DMS79 (cell line): Measurements from ENCODE around the gene MGST2.

Experiments
- DNase-seq: peaks from one replicate; lab custom pipeline; 2025; lab: John Stamatoyannopoulos, UW

Gene MGST2

DNA sequence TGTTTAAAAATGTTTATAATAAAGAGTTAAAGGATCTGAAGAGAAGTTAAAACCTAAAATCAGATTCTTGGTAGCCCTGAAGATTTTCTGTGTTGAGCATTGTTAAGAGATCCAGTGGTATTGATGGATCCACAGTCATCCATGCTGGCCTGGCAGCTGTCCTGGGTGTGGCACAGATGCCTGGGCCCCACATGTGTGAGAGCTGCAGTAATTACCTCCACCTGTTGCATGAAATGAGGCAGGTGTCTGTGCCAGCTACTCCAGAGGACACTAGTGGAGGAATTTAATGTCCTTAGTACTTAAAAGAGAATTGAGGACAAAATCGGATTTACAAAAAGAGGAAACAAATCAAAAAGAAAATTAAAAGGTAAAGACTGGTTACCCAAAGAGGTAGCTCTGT, 44.0 kb downstream of the MGST2 start:
- no peak for DNase-seq

DNA sequence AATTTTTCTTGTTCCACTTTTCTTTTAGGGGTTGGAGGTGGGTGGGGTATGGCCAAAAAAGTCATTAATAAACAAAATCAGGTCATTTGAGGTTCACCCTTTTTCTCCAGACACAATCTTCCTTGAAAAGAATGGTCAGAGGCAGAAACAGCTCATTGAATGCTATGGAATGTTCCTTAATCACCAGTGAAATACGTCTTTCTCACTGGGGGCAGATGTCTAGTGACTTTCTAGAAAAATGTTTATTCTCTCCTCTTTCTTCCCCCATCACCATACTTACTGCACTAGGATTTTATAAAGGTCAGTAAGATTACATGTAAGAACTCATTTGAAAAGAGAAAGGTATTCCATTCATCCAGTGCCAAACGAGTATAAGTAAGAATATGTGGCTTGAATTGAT, 44.5 kb downstream of the MGST2 start:
- no peak for DNase-seq

DNA sequence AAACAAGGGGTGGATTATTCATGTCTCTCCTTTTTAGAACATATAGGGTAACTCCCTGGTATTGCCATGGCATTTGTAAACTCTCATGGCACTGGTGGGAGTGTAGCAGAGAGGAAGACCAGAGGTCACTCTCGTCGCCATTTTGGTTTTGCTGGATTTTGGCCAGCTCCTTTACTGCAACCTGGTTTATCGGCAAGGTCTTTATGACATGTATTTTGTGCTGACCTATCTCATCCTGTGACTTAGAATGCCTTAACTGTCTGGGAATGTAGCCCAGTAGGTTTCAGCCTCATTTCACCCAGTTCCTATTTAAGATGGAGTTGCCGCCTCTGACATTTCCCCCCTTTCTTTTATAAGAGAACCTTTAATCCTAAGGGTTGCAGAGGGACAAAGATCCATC, 45.8 kb downstream of the MGST2 start:
- no peak for DNase-seq

DNA sequence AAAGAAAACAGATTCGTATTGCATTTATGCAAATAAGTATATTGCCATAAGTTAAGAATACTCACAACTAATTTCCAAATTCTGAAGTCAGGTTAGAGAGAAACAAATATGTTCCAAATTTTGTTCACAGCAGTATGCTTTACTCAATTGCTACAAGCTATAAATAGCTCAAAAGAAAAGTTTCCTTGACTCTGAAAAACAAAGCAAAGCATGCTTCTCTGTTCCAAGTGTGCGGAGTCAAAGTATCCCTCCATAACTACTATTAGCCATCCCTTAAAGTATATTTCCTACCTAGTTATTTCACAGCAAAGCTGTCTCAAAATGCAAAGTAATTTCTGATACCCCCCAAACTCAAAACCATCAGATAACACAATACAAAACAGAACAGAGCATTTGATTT, 47.3 kb downstream of the MGST2 start:
- no peak for DNase-seq

DNA sequence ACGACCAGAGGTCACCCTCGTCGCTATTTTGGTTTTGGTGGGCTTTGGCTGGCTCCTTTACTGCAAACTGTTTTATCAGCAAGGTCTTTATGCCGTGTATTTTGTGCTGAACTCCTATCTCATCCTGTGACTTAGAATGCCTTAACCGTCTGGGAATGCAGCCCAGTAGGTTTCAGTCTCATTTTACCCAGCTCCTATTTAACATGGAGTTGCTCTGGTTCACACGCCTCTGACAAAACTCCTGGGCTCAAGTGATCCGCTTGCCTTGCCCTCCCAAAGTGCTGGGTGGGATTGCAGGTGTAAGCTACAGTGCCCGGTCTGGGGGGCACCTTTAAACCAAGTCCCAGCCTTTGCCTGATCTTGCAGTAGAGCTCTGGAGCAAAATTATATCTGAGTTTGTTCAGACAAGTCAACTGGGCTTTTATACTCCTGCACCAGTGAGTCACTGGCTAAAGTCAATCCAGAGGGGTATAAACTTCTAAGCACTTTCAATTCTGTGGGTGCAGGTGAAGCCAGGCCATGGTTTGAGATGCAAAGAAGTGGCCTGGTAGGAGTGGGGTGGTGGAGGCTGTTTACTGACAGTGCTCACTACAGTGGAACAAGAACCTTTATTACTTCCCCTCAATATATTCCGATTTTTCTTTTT, 50.2 kb downstream of the MGST2 start:
- no peak for DNase-seq

DNA sequence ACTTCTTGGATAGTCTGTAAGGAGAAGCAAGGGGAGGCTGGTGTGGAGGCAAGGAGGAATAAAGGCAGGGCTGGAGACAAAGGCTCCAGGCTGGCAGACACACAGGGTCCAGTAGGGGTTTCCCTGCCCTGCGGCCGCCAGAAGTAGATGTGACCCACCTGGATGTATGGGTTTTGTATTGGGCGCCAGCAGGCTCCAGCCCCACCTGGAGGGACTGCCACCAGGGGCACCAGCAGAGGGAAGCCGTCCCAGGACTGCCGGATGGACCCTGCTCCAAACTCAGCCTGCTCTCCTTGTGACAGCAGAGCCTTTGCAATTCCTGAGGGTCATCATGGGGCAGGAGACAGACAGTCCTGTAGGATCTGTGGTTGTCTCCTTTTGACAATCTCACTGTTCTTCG, 52.7 kb downstream of the MGST2 start:
- DNase-seq = no peak

DNA sequence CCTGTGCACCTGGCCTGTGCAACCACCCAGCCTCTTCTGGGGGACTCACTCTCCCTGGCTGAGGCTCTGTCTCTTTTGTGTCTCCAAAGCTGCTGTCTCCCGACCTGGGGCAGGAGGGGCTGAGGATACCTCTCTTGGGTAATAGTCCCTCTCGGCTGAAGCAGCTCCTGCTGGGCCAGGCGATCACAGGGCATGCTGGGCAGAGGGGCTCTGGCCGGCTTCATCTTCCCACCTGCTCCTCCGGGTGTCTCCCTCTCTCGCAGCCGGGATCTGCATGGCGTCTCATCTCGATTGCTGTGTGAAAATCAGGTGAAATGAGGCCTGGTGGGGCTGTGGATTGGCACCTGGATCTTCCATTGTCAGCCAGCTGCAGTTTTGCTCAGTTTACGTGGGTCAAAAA, 53.2 kb downstream of the MGST2 start:
- no peak for DNase-seq

DNA sequence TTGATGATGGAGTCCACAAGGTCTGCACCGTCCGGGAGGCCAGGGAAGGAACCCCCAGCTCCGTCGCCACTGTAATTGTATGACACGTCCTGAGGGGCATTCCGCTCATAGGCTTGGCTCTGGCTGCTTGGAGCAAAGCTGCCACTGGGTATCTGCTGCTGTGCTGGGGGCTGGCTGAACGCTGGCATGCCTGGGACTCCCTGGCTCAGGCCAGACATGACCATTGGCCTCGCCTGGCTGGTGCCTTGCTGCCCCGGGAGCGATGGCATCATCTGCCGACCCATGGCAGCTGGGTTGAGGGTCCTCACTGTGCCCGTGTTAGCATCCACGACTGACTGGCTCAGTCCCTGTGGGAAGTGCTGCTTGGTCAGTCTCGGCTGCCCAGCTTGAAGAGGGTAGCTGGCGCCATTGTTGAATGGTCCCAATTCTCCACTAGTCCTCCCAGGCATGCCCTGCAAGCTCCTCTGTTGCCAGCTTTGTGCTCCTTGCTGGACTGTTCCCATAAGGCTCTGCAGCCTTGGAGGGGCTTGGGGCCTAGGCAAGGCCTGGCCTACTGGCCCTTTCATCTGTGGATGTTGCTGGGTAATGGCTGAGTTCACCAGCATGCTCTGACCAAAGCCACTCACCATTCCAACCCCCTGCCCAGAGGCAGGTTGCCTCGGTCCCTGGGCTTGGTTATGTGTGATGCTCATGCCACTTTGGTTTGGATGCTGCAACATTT, 53.9 kb downstream of the MGST2 start:
- DNase-seq = no peak

DNA sequence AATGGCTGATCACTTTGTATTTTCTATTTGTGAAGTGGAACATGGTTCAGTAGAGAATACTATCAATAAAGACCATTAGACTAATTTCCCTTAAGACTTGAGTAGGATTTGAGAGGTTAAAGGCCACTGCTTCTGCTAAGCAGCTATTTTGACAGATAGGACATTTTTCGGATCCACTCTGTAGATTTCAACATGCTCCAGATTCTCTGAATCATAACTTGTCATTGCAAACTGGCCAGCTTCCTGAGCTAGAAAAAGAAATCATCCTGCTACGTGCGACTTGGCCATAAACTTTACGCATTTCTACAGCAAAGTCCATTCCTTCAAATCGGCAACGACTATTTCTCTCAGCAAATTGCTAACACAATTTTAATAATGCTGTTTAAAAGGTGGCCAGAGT, 55.2 kb downstream of the MGST2 start:
- DNase-seq = no peak

DNA sequence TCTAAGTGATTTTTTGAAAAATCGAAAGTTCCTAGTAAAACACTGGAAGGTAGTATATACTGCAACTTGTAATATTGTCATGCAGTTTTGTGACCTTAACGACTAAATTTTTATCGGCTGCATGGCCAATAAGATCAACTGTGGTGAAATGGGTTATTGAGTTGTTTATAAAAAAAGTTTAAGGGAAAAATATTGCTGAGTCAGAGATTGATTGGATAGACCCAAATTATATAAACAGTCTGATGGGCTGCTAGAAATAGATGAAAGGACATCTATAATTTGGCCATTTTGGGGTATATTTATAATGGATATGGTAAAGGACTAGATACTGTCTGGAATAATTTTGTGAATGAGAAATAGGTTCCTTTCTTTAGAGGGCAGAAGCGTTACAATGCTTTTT, 56.2 kb downstream of the MGST2 start:
- DNase-seq = no peak

DNA sequence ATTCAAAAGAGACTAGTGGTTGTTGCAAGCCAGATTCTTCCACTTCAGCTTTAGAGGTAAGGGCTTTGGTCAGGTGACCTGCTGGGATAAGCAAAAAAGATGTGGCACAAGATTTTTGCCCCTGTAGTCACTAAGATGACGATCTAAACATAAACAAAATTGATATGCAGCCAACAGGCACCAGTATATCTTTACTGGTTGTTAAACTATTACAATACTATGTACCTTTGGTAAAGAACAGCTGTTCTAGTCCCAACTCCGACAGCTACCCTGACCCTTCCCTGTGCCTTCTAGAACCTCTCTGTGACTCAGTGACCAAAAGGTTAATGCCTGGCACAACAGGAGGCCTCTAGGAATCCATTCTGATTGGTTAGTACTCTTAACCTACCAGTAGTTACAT, 59.6 kb downstream of the MGST2 start:
- no peak for DNase-seq

DNA sequence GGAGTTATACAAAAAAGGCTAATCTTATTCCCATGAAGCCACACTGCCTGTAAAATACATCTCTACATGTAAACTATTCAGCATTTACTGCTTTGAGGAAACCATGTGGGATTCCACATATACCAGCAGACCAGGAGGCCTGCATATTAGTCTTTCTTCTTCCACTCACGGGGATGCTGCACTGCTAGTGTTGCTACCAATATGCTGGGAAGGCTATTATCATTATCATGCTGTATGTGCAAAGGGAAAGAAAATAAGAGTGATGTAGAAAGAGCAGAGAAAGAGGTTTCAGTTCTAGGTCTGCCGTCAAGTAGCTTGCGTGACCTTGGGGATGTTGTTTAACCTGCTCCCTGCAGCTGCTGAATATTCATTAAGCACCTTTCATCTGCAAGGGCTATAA, 61.0 kb downstream of the MGST2 start:
- no peak for DNase-seq

DNA sequence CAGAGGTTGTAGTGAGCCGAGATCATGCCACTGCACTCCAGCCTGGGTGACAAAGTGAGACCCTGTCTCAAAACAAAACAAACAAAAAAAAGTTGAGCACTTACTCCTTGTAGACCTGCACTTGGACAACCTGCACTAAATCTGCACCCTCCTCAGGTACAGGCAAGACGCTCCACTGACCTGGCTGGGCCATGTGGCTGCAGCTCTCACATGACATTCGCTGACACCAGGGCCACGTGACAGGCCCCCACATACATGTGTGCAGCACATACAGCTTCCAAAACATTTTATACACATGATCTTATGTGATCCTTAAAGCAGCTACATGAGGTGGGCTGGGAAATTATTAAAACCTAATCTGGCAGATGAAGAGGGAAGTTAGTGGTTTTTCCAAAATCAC, 62.5 kb downstream of the MGST2 start:
- DNase-seq = no peak

DNA sequence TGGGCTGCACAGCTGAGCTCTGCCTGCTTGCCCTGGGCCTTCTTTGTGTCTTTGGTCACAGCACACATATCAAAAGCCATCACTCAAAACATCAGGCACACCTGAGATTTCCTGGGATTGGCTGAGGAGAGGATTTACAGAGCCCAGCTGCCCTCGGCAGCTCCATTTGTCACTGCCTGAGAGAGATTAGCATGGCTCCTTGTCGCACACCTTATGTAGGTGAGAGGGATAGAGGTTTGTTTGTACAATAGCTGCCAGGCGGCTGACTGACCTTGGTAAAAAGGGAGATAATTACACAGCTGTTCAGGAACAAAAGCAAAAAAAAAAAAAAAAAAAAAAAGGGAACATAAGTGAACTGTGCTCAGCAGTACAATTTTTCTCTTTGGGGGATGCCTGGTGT, 63.2 kb downstream of the MGST2 start:
- DNase-seq = no peak

DNA sequence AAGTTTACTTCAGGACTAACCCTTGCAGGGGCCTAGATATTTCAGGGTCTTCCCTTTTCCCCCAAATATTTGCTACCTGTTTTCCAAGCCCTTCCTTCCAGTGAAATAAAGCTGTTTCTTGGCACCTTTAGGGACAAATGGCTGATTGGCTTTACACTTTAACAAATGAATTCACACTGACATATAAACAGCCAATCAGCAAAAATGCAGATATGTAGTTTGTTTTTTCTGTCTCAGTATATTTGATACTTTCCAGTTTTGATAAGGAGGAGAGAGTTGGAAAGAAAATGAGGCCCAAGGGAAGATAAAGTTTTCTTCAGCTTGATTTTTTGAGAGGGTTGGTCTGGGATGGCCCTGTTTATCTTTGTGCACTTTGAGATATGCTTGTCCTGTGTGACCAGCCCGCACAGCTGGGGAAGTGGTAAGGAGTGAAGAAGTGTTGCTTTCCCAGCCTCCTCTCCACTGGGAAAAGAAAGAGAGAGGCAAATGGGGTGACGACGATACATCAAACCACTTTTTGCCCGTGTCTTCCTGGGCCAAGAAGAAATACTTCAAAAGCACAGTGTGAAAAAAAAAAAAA, 67.5 kb downstream of the MGST2 start:
- no peak for DNase-seq

DNA sequence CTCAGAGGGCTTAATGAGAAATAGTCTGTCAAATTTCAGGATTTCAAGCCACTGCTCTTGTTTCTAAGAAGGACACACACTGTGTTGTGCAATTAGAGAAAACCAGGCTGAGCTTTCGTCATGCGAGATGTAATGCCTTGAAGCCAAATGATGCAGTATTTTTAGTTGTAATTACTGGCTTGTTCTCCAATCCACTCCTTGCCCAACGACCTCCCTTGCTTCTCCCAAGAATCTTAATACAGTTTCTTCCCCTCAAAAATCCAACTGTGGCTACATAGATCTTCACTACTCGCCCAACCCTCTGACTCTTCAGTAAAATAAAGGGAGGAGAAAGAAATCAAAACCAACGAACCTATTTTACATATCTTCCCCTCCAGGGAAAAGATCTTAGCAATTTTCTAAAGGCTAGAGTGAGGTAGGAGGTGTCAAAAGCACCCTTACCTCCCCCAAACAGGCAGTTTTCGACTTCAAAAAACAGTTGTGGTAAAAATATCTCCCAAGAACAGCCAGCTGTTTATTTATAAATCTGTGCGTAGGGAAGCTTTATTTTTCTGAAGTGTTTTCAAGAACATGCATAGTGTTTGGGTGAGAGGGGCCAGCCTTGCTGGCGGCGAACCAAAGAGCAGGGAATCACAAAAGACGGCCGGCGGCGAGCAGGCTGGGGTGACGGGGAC, 68.7 kb downstream of the MGST2 start:
- DNase-seq = no peak

DNA sequence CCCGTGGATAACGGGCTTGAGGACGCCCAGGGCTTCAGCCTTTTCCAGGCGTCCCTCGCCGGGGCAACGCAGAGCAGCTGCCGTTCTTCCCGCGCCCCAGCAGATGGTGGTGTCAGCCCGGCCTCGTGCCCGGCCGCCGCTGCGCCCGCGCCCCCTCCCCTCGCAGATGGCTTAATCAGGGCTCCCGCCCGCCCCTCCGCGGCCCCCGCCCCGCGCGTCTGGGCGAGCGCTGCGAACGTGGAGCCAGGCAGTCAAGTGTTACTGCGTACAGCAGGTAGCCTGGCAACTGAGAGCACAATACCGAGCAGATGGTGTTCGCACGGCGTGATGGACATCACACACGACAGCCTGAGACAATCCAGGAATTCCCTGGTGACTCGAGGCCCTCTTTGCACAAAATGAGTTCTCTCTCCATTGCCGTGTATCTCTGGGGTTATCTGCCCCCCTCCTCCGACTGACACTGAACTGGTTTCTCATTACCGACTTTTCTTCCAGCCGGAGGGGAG, 69.3 kb downstream of the MGST2 start:
- DNase-seq = peak; percentile 65

DNA sequence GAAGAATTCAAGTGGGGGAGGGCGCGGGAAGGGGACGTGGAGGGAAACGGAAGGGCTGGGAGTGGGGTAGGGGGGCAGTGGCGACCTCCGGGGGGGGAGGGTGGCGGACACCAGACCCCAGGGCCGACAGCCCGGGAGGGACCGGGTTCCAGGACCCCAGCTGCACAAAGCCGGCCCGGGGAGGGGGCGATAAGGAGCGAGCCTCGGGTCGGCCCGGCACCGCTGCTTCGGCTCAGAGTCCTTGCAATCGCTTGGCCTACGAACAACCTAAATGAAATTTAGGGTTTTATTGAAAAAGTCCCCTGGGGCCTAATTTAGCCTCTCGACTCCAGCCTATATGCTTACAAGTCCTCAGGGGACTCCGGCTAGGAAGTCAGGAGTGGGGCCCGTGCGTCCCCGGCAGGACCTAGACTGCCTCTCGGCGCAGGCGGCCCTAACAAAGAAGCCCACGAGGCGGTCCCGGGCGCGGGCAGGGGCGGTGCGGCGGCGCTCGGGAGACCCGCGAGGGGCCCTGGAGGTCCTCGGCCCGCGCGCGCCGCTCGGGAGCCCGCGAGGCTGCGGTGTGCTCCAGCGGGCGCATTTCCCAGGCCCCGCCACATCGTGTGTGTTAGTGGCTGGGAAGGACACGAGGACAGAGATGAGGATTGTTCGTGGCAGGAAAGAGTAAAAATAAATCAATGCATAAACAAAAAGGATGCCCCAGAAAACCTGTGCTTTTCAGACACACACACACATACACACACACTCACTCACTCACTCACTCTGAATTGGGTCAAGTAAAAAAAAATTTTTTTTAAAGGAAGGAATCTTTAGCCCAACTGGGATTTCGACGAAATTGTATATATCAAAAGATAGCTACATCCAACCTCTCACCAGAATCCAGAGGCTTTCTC, 70.0 kb downstream of the MGST2 start:
- DNase-seq = no peak

DNA sequence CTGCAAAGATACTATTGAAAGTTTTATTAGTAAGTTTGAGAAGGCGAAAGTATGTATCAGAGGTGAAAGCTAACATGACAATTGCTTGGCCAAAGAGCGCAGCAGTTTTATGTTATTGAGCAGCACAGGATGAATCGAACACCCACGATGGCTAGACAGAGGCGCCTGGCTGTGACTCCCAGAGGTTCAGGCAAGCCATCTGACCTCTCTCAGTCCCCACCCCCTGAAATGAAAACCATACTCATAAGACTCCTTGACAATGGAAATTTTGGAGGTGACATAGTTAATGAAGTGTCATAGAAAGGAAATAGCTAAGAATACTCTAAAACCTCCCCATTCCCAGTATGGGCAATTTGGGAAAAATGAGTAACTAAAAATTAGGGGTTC, 70.6 kb downstream of the MGST2 start:
- DNase-seq = no peak

DNA sequence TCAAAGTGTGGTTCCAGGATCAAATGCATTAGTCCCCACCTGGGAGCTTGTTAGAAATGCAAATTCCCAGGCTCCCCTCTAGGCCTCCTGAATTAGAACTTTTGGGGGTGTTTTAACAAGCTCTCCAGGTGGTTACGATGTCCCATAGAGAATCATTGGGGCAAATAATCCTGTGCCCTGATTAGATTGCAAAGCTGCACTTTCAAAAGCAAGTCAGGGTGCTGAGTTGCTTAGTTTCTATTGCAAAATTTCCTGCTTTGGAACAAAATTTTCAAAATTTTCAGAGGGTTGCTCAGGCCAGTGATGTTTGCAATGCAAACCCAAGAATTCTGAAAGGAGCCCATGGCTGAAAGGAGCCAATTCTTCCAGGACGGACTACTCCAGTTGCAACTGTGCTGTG, 71.0 kb downstream of the MGST2 start:
- DNase-seq = no peak

DNA sequence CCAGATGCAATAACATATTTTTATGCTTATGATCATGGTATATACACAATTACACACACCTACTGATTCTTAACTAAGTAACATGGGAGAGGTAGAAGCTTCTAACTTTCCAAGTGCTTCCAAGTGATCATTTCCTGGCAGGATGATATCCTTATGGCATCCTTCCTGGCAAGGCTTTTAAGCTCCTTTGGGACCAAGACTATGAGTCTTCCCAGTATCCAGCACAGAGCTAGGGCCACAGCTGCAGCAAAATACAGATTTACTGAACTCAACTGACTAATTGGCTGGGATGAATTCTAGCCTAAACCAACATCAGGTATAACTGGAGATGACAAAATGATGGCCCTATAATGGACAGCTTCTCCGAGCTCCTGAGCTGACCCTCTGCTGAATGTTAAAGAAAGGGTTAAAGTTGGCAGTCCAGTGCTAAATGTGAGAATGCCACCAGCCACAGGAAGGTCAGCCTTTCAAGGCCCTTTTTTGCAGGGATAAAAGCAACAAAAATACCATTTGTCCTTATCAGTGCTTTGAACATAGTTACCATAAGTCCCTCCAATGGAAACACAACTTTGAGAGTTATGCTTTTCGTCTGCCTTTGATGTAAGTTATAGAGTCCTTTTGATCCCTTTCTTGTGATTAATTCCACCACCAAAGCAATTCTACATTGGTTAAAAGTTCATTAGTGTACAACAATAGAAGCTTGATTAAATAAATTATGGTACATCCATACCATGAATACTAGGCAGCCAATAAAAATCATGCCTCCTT, 73.4 kb downstream of the MGST2 start:
- DNase-seq = no peak
